ENCODE measurements around the gene ABITRAM.
A peak's percentile ranks its signal among the peaks of the same experiment; 100 is the strongest.
"Not testable (repeated sequence)": the region's sequence is repeated elsewhere in the genome, so short reads cannot be mapped to it uniquely, and the experiment has no call there.

The ABITRAM gene

DNA sequence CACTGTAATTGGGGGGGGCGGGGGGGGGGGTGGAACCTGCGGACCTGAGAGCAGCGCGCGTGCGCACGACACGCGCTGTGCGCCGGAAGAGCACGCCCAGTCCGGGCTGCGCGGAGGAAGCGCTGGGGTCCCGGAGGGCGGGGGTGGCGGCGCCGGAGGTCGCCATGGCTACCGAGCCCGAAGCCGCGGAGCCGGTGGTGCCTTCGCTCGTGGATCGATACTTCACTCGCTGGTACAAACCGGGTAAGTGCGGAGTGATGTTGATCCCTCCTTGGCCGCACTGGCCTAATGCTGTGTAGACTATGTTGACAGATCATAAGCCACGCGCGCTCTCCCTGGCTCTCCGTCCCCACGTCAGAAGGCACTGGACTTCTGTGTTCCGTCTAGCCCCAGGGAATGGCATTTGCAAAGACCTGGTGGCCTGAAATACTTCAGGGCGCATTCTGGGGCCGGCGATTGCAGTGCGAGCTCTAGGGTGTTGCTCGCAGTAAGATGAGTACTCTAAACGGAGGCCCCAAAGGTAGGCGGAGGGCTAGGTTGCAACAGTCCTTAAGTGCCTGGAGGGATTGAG is at the start of gene ABITRAM:
Gene ABITRAM, plus strand, starts transcription at position 78 of the 571 bp plus-strand sequence. Its CDS starts 87 bp downstream, at position 165.
- DNase-seq: peak; percentile 96

DNA sequence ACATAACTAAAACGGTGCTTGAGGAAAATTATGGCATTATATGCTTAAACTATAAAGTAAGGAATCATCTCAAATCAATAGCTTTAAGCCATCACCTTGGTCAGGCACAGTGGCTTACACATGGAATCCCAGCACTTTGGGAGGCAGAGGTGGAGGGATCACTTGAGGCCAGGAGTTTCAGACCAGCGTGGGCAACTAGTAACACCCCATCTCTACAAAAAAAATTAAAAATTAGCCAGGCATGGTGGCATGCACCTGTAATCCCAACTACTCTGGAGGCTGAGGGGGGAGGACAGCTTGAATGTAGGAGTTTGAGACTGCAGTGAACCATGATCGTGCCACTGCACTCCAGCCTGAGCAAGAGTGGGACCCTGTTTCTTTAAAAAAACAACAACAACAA is 49.5 kb upstream of the ABITRAM start:
- DNase-seq: no peak

- DNase-seq: peak; percentile 97
Measured at GRCh38 chr9:108885643-108886348, 48.4 kb upstream of the ABITRAM start.

GRCh38 chr9:108886594-108887271 is 47.5 kb upstream of the ABITRAM start:
- peak; percentile 41 for DNase-seq

GRCh38 chr9:108889649-108890067 is 44.5 kb upstream of the ABITRAM start:
- peak; percentile 11 for DNase-seq

DNA sequence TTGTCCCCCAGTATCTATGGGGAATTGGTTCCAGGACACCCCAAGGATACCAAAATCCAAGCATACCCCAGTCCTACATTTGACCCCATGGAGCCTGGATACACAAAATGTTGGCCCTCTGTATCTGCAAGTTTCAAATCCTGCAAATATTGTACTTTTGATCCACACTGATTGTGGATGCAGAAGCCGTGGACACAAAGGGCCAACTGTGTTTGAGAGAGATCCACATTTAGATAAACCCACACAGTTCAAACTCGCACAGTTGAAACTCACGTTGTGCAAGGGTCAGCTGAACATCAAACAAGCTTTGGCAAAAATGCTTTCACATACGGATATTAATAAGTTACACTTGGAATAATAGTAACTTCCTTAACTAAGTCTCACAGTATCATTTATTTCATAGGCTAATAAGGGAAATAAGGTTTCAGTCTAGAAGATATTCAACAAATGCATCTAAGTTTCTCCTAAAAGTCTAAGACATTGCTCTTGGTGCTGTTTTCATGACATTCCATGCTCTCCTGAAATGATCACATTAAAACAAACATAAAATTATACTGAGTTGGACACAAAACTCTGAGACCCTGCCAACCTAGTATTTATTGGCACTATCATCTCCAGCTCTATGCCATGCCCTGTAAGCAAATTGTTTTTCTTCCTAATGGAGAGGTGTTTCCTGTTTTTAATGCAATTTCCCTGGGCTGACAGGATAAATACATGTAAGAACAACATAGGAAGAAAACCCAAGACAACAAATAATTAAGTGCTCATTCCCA is 39.8 kb upstream of the ABITRAM start:
- DNase-seq: no peak

GRCh38 chr9:108897324-108898096 is 36.7 kb upstream of the ABITRAM start:
- DNase-seq: no peak

GRCh38 chr9:108899023-108899695 is 35.0 kb upstream of the ABITRAM start:
- DNase-seq: not testable (repeated sequence)

DNA sequence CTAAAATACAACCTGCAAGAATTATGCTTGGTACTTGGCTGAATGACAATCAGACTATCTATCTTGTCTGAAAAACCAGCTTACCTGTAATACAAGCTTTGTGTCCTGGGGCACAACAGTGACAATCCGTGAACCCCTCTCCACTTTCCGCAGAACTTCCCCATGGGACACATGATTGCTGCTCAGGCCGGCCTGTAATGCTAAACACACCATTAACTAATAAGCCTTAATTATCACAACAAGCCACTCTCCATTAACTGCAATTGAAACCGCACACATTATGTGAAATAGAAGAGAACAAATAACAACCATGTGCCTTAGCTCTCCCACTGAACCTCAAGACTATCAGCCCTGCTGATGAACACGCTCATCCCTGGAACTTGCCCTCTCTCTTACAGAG is 34.0 kb upstream of the ABITRAM start:
- DNase-seq: peak; percentile 81

GRCh38 chr9:108903420-108904103 is 30.6 kb upstream of the ABITRAM start:
- DNase-seq: peak; percentile 30

DNA sequence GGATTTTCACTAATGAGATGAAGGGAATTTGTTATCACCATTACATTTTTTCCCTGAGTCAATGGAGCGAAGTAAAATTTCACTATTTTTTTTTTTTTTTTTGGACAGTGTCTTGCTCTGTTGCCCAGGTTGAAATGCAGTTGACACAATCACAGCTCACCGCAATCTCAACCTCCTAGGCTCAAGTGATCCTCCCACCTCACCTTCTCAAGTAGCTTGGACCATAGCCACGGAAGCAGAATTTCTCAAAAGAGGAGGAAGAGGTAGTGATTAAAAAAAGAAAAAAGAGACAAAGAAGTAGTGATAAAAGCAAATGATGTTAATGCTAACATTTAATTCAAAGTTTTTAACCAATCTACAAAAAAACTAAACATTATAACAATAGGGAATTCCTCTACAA is 30.0 kb upstream of the ABITRAM start:
- no peak for DNase-seq

GRCh38 chr9:108905494-108905893 is 28.7 kb upstream of the ABITRAM start:
- DNase-seq: peak; percentile 36

DNA sequence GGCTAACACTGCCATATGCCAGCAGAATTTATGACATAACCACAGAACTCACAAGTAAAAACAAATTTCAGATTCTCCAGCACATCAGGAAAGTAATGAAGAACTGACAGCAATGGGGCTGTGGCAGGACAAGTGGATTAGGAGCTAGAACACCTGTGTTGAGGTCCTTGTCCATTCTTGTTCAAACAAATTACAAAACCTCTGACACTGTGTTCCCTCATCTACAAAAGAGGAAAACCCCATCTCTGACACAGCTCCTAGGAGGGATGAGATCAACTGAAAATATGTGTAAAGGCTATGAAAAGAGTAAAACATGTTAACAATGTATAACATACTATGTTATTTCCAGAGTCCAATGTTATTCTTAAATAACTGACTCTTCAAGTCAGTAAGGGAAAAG is 23.8 kb upstream of the ABITRAM start:
- no peak for DNase-seq

DNA sequence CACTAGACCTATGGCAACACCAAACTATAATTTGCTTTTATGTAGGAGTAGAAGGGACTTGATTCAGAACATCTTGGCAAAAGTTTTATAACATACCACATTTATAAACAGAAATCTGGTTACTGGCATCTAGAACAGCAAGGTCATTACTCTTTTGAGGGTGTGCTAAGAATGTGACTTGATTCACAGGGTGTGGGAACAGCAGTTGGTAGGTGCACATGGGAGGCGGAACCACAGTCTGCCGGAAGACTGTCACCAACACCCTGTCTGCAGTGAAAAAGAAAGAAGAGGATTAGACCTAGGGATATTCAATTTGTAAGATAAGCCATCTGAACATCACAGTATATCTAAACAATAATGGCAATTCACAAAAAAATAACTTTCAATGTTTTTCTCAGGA is 23.3 kb upstream of the ABITRAM start:
- no peak for DNase-seq

GRCh38 chr9:108911820-108912219 is 22.4 kb upstream of the ABITRAM start:
- no peak for DNase-seq

DNA sequence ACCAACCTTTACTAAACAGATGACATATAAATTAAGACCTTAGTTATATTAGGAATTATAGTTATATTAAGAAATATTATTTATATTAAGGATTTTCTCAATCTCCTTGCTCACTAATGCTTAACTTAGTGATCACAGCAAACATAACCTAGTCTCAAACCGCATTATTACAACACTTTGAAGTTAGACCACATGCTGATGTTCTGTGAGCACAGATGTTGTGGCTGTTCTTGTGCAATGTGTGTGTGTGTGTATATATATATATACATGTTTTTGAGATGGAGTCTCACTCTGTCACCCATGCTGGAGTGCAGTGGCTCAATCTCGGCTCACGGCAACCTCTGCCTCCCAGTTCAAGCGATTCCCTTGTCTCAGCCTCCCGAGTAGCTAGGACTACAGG is 20.8 kb upstream of the ABITRAM start:
- no peak for DNase-seq

DNA sequence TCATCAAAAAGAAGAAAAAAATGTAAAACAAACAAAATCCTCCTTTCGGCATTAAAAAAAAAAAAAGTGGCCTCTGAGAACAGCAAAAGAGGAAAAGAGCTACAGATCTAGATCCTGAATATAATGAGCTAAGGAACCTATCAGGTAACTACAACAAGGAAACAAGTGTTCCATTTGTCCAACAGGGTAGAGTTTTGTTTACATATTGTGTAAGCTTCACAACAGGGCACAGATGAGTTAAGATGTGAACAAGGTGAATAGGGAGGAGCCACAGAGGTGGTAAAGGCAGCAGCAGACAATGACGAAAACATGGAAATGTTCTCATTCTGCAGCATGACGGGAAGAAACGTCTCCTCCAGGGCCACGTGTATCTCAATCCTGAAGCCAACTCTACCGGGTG is 14.7 kb upstream of the ABITRAM start:
- DNase-seq: no peak

DNA sequence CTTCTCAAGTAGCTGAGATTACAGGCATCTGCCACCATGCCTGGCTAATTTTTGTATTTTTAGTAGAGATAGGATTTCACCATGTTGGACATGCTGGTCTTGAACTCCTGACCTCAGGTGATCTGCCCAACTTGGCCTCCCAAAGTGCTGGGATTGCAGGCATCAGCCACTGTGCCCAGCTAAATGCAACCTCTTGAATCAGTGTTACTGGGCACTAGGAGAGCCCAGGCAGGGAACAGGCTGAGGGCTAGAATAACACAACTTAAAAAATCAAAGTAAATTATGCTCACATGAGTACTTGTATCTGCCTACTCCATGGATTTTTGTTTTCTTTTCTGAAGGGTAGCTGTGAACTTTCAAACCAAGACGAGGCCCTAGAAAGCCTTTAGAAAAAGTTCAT is 13.8 kb upstream of the ABITRAM start:
- DNase-seq: not testable (repeated sequence)

DNA sequence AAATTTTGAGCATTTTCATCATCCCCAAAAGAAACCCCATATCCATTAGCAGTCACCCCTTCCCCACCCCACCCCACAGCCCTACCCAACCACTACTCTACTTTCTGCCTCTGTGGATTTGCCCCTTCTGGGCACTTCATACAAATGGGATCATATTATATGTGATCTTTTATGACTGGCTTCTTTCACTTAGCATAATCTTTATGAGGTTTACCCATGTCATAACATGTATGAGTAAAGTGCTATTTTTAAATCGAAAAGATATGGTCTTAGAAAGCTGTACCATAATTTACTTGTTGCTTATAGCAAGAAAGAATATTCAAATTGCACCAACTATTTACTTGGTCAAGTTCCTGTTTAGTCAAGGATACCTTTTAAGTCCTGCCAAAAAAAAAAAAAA is 13.0 kb upstream of the ABITRAM start:
- DNase-seq: no peak

GRCh38 chr9:108924466-108924865 is 9.7 kb upstream of the ABITRAM start:
- DNase-seq: no peak

DNA sequence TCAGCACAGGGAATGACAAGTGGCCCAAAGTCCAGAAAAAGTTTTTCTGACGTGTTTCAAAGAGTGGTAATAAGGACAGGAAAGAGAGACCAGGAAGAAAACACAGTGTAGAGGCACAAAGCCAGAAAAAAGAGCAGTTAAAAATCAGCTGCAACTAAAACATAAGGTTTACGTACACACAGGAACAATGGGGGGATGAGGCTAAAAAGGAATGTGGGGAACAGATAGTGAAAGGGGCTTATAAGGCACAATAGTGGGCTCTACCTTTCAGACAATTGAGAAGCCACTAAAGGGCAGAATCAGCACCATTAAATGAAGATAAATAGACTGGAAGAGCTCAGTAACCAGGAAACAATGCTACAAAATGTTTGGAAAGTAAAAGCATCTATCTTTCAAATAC is 5.8 kb upstream of the ABITRAM start:
- DNase-seq: no peak

Measured in NCI-H69 (cell line).